Posterior cingulate gyrus (tissue), 11 donors: ENCODE results near the gene RRN3.
A peak's percentile ranks its signal among the peaks of the same experiment; 100 is the strongest.
"Not testable (repeated sequence)": the region's sequence is repeated elsewhere in the genome, so short reads cannot be mapped to it uniquely, and the experiment has no call there.

Experiments
- DNase-seq, 10 donors: peaks; one replicate each; pipeline versions ENCODE4 v3.0.0 to v3.0.0-alpha.2; 2020 to 2021; ENCODE audit warnings: mixed read lengths in 3 of 10
- intact Hi-C: fragments of 100-400 bp; cut with DNase I; formaldehyde crosslinking; loops from one replicate; pipeline ENCODE4 v1.15.1; 2023

RRN3 gene

DNA sequence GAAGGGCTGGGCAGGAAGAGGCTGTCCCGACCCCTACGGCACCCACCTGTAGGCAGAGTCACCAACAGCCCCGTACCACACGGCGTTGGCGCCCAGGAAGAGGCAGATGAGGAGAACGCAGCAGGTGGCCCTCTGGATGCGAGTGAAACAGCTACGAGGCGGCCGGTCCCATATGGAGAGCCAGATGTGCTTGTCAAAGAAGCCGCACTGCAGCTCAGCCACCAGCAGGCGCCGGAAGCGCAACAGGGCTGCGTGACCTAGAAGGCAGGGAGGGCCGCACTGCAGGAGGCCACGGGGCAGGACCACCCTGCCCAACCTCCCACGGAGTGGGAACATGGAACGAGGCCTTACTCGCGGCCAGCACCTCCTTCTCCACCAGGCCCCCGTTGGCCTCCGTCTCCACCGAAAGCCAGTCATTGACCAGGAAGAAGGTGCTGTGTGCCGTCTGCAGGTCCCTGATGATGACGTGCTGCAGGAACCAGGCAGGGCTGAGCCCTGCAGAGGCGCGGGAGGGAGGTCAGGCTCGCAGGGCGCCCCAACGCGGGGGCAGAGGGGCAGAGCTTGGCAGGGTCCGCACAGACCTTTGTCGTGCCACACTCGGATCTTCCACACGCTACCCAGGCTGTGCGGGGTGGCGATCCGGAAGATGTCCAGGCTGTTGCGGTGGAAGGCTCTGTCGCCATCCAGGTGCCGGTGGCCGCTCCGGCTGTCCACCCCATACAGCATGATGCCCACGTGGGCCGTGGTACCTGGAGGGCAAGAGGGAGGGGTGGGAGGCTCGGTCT, 33.8 kb upstream of the RRN3 start:
- intact Hi-C loops = not testable (repeated sequence)
- DNase-seq = peak in 2 of 10 donors; percentile 54 to 70

DNA sequence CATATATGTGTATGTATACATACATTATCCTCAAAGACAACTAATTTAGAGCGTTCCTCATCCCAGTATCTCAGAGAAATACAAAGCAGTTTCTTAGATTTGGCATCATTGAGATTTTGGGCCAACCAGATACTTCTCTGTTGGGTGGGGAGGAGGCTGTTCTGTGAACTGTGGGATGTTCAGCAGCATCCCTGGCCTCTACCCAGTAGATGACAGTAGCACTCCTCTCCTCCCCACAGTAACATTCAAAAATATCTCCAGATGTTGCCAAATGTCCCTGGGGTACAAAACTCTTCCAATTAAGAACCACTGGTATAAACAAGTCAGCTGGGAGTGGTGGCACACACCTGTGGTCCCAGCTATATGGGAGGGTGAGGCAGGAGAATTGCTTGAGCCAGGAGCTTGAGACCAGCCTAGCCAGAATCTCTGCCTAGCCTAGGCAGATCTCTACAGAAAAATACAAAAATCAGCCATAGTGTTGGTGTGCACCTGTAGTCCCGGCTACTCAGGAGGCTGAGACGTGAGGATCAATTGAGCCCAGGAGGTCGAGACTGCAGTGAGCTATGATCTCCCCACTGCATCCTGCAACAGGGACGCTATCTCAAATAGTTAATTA, 6.4 kb upstream of the RRN3 start:
- DNase-seq, intact Hi-C loops: not testable (repeated sequence)

GRCh38 chr16:15099366-15099909, 5.4 kb upstream of the RRN3 start:
- intact Hi-C loops = not testable (repeated sequence)

GRCh38 chr16:15096583-15096972, 2.5 kb upstream of the RRN3 start:
- DNase-seq, intact Hi-C loops: not testable (repeated sequence)

More at GRCh38 chr16:15099366-15099909, 5.4 kb upstream of the RRN3 start:
- not testable (repeated sequence) for DNase-seq

GRCh38 chr16:15093571-15093954, 509 bp downstream of the RRN3 start:
- intact Hi-C loops, DNase-seq: not testable (repeated sequence)

- intact Hi-C loops, DNase-seq: not testable (repeated sequence)
Observed at GRCh38 chr16:15090663-15091269, 3.3 kb downstream of the RRN3 start.

DNA sequence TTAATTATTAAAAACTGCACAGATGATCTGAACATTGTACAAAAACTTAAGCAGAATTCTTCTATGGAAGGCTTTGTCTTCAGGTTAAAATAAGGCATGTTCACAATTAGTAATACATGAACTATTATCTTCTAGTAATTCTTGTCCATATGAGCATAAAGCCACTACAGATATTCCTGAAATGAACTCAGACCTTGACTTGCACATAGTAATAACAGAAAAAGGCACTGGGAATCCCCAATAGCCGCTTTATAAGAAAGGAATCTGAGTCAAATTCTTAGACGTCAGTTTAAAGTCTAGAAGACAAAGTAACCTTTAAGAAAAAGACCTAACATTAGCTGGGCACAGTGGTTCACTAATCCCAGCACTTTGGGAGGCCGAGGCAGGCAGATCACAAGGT, 11.3 kb downstream of the RRN3 start:
- intact Hi-C loops, DNase-seq: not testable (repeated sequence)

DNA sequence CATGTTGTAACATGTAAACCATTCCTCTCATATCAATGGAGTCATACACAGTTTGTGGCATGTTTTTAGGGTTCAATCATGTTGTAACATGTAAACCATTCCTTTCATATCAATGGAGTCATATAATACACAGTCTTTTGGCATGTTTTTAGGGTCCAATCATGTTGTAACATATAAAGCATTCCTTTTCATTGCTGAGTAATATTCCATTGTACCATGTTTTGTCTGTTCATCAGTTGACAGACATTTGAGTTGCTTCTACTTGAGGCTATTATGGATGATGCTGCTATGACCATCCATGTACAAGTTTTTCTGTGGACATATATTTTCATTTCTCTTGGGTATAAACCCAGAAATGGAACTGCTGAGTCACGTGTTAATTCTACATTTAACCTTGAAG, 13.2 kb downstream of the RRN3 start:
- DNase-seq, intact Hi-C loops: not testable (repeated sequence)

DNA sequence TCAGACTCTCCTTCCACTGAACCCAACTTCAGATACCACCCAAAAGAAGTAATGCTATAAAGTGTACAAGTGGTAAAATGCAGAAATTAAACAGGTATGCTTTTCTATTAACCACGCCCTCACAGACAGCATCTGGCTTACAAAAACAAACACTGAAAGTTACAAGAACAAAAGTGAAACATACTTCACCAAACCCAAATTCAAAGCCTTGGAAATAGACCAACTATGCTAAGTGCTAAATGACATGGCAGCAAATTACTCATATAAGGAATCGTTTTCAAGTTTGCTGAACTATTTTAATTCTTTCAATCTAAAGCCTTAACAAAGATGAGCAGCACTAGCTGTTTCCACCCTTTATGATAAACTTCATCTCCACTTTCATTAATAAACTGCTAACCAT, 17.9 kb downstream of the RRN3 start:
- intact Hi-C loops, DNase-seq: not testable (repeated sequence)

DNA sequence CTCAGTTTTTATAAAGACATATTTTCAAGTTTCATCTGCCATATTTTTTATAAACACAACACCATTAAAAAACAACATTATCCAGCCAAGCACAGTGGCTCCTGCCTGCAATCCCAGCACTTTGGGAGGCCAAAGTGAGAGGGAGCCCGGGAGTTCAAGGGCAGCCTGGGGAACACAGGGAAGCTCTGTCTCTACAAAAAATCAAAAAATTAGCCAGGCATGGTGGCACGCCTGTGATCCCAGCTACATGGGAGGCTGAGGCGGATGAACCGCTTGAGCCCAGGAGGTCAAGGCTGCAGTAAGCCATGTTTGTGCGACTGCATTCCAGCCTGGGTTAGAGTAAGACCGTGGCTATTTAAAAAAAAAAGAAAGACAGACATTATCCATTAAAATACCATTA, 21.0 kb downstream of the RRN3 start:
- intact Hi-C loops = no loop called here

DNA sequence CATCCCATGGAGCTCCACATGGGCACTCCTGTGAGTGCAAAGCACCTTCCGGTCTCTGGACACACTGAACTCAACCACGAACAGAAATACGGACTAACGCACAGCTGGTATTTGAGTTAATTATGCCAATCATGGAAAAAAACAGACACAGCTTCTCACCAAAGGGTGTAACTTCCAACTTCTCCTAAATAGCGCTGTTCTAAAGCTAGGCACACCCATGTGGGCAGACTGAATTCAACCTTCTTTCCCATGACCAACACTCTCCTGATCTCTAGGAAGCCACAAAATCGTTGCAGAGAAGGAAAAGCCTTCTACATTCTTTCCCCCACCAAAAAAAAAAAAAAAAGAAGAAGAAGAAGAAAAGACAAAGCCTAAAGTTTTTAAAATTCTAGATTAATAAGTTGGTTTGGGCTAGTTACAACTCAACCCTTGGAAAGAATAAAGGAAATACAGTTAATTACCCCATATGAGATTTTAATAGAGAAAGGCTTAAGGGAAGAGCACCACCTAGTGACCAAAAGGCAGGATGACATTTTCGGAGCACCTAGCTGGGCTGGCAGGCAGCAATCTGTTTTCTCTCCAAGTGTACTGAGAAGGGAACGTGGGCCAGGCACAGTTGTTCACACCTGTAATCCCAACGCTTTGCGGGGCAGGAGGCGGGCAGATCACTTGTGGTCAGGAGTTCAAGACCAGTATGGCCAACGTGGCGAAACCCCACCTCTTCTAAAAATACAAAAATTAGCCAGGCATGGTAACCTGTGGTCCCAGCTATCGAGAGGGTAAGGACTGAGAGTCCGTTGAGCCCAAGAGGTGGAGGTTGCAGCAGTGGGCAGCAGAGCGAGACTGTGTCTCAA, 21.9 kb downstream of the RRN3 start:
- intact Hi-C loops, DNase-seq: not testable (repeated sequence)

More for the DNA sequence above, 21.0 kb downstream of the RRN3 start:
- no peak for DNase-seq

DNA sequence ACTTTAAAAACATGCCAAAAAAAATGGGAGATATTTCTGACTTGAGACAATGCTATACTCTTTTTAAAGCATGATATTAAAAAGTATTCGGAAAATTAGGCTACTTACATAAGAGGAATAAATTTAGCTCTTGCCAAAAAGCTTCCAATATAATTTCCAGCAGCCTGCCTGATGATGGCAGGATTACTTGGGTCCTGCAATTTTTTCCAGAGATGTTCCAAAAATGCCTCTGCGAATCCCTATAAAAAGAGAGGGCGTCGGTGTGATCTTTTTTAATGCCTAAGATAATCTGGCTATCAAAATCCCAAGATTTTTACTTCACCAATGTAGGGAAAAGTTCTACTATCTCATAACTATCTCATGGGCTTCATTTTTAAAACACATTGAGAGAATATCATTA, 23.1 kb downstream of the RRN3 start:
- DNase-seq, intact Hi-C loops: not testable (repeated sequence)

GRCh38 chr16:15066690-15067089, 27.4 kb downstream of the RRN3 start:
- DNase-seq, intact Hi-C loops: not testable (repeated sequence)

DNA sequence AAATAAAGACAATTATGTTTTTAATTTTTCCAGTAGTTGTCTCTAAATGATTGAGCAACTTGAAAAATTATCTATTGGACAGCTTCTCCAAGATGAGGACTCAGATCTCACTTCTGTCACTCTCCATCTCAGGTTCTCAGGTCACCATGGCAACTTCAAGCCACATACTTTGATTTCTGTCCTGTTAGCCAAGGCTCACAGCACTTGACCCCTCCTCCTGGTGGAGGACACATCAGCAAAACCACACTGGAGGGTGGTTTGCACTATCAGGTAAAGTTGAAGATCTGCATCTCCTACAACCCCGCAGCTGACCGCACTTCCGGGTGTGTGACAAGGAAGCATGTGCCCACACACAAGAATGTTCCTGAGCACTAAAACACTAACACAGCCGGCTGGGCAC, 28.1 kb downstream of the RRN3 start:
- DNase-seq, intact Hi-C loops: not testable (repeated sequence)

- DNase-seq, intact Hi-C loops: not testable (repeated sequence)
Observed at GRCh38 chr16:15062085-15062810, 31.8 kb downstream of the RRN3 start.

DNA sequence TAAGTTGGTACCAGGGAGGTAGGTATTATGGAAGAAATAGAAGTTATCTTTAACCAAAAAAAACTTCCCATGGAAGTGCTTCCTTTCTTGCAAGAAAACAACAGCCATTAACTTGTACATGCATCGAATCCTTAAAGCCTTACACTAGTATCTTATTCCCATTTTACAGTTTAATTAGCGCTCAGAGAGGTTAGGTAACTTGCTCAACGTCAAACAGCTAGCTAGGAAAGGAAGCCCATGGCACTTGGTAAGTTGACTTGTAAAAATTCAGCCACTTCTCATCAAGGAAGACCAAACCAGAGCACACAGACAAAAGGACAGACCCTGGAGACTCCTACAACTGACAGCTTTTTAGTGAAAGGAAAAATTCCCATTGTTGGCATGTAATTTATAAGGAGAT, 34.7 kb downstream of the RRN3 start:
- DNase-seq = no peak
- intact Hi-C loops = no loop called here

GRCh38 chr16:15057681-15058417, 36.2 kb downstream of the RRN3 start:
- intact Hi-C loops = no loop called here
- no peak for DNase-seq

DNA sequence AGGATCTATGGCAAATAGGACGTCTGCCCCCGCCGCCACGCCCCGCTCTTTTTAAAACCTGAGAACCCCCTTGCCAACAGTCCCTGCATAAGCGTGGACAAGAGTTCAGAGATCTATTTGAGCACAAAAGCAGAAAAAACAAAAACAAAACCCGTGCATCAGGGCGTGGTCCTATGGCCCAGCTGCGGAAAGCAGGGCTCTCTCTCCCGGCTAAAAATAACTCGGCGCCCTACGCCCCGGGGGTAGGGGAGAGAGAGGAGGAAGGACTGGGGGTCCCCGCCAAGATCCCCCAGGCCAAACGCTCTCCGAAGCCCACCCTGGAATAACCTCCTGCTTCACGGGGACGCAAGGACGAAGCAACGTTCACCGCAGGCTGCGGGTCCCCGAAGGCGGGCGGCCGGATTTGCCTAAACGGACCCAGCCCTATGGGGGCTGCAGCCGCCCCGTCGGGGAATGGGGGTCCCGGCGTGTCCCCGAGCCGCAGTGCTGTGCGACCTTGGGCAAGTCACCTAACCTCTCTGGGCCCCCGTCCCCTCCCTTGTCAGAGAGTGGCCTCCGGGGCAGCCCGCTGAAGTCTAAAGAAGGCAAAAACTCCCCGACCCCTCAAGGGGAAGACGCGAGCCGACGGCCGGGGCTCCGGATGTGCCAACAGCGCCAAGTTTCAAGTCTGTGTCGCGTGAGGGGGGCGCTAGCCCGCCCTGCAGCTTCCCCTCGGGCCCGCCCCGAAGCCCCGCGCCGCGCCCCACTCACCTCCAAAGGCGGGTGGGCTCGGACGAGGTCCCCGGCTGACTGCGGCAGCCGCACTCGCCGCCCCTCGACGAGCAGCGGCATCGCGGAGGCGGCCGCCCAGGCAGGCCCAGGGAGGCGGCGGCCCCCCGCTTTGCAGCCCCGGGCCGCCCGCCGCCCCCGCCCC, 38.7 kb downstream of the RRN3 start:
- intact Hi-C loops = no loop called here
- peak in 6 of 10 donors; percentile 17 to 90 (median 38) for DNase-seq
